Measurements from ENCODE around the gene TESK2.
A peak's percentile ranks its signal among the peaks of the same experiment; 100 is the strongest.
"Not testable (repeated sequence)": the region's sequence is repeated elsewhere in the genome, so short reads cannot be mapped to it uniquely, and the experiment has no call there.

TESK2 gene

GRCh38 chr1:45490626-45491486 lies at the start of gene TESK2:
TSS of gene TESK2 (minus strand) at chr1:45491163. CDS start at chr1:45457785, 33,378 bp downstream.
- DNase-seq (ENCODE audit: low read depth): peak; percentile 91

DNA sequence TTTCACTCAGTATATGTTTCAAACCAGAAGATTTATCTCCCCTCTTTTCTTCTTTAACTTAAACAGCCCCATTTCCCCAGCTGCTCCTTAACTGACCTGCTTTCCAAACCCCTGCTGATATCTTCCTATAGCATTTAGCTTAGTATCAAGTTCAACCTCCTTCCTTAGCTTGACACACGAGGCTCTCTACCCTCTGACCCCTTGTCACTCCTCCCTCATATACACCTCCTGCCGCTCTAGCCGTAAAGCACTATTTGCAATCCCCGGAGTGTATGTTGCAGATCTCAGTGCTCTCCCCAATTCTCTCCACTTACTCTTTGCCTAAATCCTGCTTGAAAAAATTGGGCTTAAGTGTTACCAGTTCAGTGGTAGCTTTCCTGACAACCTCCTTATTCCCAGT lies 45.9 kb upstream of the TESK2 start:
- DNase-seq (ENCODE audit: low read depth): no peak

DNA sequence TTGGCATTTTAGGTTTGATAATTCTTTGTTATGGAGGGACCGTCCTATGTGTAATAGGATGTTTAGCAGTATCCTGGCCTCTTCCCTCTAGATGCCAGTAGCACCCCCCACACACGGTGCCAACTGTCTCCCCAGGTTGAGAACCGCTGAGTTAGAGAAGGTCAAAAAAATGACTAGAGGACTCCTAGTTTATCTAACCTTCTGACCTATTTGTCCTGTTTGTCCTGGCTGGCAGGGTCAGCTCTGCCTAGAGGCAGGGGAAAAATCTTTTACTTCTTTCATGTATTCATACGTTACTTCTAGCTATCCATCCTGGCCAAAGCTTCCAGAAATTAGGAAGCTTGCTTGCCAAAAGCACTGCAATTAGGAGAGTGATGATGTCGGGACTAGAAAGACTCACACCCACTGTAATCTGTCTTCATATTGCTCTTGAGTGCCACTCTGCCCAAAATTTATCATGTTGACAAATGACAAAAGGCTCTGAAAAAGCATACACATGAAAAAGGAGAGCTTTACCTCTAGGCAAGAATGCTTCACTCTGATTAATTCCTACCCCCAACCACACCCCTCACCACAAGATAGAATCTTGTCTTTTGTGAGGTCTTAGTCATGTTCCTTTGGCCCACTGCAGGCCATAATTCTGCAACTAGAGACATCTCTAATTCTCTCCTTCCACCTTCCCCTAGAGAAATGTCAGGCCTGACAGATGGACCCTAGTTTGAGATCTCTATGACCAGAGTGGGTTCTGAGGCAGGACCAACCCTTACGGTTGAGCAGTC lies 45.2 kb upstream of the TESK2 start:
- DNase-seq (ENCODE audit: low read depth): no peak

DNA sequence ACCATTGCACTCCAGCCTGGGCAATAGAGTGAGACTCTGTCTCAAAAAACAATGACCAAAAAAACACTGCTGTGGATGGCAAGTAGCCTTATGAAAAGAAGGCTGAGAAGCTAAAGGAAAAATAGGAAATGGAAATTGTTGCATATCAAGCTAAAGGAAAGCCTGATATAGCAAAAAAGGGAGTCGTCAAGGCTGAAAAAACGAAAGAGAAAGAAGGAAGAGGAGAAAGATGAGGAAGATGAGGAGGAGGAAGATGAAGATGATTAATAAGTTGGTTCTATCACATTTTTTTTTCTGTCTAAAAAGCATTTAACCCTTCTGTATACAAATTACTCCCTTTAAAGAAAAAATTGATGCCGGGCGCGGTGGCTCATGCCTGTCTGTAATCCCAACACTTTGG lies 40.9 kb upstream of the TESK2 start:
- no peak for DNase-seq (ENCODE audit: low read depth)

DNA sequence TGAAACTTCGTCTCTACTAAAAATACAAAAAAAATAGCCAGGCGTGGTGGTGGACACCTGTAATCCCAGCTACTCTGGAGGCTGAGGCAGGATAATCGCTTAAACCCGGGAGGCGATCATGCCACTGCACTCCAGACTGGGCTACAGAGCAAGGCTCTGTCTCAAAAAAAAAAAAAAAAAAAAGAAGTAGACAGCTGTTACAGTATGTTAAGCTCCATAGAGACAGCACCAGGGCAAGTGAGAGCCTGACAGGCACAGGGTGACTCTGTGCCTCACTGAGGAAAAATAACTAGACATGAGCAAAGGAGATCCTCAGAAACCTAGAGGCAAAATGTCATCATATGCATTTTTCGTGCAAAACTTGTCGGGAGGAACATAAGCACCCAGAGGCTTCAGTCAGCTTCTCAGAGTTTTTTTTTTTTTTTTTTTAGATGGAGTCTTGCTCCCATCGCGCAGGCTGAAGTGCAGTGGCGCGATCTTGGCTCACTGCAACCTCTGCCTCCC lies 39.7 kb upstream of the TESK2 start:
- DNase-seq (ENCODE audit: low read depth): no peak

DNA sequence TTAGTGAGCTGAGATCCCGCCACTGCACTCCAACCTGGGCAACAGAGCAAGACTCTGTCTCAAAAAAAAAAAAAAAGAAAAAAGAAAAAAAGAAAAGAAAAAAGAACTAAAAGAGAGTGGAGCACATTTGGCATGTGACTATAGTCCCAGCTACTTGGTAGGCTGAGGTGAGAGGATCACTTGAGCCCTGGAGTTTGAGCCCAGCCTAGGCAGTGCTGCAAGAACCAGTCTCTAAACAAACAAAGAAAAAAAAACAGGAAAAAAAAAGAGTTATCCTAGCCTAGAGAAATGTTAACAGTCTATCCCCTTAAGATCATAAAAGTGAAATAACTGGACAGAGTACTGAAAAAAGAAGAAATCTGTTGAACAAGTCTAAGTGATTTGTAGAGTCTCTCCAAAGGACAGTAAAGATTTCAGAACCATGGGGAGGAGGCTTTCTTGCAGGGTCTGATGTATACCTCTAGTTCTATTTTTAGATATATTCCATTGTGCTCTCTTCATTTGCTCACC lies 35.2 kb upstream of the TESK2 start:
- DNase-seq (ENCODE audit: low read depth): no peak

- not testable (repeated sequence) for DNase-seq (ENCODE audit: low read depth)
Observed at GRCh38 chr1:45523975-45524374, 33.0 kb upstream of the TESK2 start.

- not testable (repeated sequence) for DNase-seq (ENCODE audit: low read depth)
Observed at GRCh38 chr1:45523516-45523915, 32.6 kb upstream of the TESK2 start.

DNA sequence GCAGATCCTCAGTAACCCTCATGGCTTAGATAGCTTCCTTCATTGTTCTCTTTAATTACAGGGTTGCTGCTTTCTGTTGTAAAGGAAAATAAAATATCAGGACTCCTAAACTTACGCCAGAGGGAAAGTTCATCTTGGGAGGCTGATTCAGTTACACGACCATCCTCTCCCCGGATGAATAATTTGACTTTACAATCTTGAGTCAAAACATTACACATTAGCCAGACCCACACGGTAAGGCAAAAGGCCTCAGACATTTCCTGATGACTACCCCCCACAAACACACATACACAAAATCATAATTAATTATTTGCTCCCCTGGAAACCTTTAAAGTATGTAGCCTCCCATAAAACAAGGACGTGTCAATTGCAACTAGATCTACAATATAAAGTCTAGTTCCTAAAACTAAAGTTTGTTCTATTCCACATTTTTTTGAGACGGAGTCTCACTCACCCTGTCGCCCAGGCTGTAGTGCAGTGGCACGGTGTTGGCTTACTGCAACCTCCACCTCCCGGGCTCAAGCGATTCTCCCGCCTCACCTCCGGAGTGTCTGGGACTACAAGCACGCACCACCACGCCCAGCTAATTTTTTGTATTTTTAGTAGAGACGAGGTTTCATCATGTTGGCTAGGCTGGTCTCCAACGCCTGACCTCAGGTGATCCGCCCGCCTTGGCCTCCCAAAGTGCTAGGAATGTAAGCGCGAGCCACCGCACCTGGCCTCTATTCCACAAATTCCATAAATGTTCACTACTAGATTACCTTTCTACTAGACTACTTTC lies 31.6 kb upstream of the TESK2 start:
- DNase-seq (ENCODE audit: low read depth): no peak

- DNase-seq (ENCODE audit: low read depth): peak; percentile 94
Observed at GRCh38 chr1:45521413-45522323, 30.7 kb upstream of the TESK2 start, which contains the start of gene PRDX1. TSS of gene PRDX1 (minus strand) at chr1:45521884. CDS start at chr1:45519043, 2,841 bp downstream.

DNA sequence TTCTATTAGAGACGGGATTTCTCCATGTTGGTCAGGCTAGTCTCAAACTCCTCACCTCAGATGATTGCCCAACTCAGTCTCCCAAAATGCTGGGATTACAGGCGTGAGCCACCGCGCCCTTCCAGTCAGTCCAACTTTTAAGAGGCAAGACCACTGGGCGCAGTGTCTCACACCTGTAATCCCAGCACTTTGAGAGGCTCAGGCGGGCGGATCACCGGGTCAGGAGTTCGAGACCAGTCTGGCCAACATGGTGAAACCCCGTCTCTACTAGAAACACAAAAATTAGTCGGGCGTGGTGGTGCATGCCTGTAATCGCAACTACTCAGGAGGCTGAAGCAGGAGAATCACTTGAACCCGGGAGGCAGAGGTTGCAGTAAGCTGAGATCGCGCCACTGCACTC lies 28.8 kb upstream of the TESK2 start:
- not testable (repeated sequence) for DNase-seq (ENCODE audit: low read depth)

GRCh38 chr1:45518910-45519309 lies 27.9 kb upstream of the TESK2 start:
- DNase-seq (ENCODE audit: low read depth): no peak

DNA sequence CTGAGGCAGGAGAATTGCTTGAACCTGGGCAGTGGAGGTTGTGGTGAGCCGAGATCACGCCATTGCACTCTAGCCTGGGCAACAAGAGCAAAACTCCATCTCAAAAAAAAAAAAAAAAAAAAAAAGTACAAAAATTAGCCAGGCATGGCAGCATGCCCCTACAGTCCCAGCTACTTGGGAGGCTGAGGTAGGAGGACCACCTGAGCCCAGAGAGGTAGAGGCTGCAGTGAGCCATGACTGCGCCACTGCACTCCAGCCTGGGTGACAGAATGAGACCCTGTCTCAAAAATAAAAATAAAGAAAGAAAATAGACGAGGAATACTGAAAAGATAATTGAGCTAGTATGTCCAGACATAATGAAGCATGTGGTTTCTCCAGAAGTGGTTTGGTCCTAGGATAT lies 27.4 kb upstream of the TESK2 start:
- not testable (repeated sequence) for DNase-seq (ENCODE audit: low read depth)

DNA sequence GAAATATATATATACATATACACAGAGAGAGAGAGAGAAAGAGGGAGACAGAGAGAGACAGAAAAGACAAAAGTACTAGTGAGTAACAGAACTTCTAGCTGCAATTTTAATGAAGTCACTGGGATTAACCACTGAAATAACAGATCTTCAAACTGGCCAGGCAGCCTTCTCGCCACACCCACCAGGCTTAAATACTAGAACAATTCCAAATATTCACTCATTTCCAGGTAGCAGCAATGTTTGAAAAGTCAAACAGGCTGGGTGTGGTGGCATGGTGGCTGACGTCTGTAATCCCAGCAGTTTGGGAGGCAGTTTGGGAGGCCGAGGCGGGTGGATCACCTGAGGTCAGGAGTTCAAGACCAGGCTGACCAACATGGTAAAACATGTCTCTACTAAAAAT lies 25.5 kb upstream of the TESK2 start:
- DNase-seq (ENCODE audit: low read depth): no peak

DNA sequence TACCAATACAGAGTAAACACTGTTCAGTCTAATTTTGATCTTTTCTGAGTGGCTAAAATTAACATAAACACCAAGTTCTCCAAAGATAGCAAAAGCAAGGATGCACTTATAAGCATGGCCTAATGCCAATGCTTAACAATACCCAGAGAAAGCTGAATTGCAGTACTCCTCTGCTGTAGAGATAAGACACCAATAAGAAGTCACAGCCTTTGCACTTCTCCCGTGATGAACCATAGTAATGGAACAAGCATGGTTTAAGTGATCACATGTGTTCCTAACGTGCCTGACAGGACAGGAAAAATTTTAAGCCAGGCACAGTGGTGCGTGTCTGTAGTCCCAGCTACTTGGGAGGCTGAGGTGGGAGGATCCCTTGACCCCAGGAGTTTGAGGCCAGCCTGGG lies 25.1 kb upstream of the TESK2 start:
- no peak for DNase-seq (ENCODE audit: low read depth)

GRCh38 chr1:45513532-45514260 lies 22.7 kb upstream of the TESK2 start:
- not testable (repeated sequence) for DNase-seq (ENCODE audit: low read depth)

GRCh38 chr1:45512641-45513054 lies 21.7 kb upstream of the TESK2 start:
- peak; percentile 29 for DNase-seq (ENCODE audit: low read depth)

- no peak for DNase-seq (ENCODE audit: low read depth)
Observed at GRCh38 chr1:45510972-45511527, 20.1 kb upstream of the TESK2 start.
